Prostate gland (tissue), 2 donors: Measurements from ENCODE around the gene BABAM2.

Experiments used
- POLR2A ChIP-seq: fragments of 450-650 bp; IDR thresholded peaks from one replicate; pipeline ENCODE4 v1.6.1; 2016; ENCODE audit warnings: antibody characterized with exemption, mild to moderate bottlenecking
- POLR2AphosphoS5 ChIP-seq: sonication (generic); formaldehyde crosslinking; IDR thresholded peaks from one replicate; pipeline ENCODE4 v1.6.1; 2017; ENCODE audit warnings: antibody characterized with exemption
- TF ChIP-seq, protein P1 (sequence below), 4 experiments: fragments of 200-600 bp in 2 of 4; fragments of 450-650 bp in 2 of 4; sonication (generic) in 2 of 4; IDR thresholded peaks; 1 replicate in 3 of 4; 2 replicates in 1 of 4; pipeline ENCODE4 v1.5.1; 2016 to 2019; ENCODE audit warnings: antibody characterized with exemption in 4 of 4, mild to moderate bottlenecking in 2 of 4, moderate library complexity in 2 of 4

DNA sequence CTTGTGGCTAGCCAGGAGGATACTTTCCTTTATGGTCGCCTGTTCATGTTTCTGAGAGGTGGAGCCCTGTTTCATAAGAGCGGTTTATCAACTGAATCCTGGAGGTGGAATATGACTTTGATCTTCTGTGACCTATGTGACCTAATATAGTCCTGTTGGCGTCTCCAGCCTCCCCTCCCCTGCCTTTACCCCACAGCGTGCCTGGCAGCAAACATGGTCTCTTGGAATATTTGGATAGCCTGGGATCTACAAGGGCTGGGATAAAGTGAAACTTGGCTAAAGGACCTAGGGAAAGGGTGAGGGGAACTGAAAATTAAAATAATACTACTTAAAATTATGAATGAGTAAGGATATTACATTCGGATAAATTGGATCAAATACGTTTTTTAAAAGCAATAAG, 246.0 kb downstream of the BABAM2 start:
- TF ChIP-seq, protein P1, sequence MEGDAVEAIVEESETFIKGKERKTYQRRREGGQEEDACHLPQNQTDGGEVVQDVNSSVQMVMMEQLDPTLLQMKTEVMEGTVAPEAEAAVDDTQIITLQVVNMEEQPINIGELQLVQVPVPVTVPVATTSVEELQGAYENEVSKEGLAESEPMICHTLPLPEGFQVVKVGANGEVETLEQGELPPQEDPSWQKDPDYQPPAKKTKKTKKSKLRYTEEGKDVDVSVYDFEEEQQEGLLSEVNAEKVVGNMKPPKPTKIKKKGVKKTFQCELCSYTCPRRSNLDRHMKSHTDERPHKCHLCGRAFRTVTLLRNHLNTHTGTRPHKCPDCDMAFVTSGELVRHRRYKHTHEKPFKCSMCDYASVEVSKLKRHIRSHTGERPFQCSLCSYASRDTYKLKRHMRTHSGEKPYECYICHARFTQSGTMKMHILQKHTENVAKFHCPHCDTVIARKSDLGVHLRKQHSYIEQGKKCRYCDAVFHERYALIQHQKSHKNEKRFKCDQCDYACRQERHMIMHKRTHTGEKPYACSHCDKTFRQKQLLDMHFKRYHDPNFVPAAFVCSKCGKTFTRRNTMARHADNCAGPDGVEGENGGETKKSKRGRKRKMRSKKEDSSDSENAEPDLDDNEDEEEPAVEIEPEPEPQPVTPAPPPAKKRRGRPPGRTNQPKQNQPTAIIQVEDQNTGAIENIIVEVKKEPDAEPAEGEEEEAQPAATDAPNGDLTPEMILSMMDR (IDR thresholded peaks at IDR 0.05) = no peak
- TF ChIP-seq POLR2AphosphoS5 = no peak
- no peak for TF ChIP-seq POLR2A
